Tibial nerve (tissue), 4 donors: ENCODE measurements around the gene PKN2.
"Not testable (repeated sequence)": the region's sequence is repeated elsewhere in the genome, so short reads cannot be mapped to it uniquely, and the experiment has no call there.

ENCODE experiments used
- EP300 ChIP-seq, 2 donors: sonication (generic); formaldehyde crosslinking; IDR thresholded peaks; one replicate each; pipeline ENCODE4 v1.6.1; 2017; ENCODE audit warnings: antibody characterized with exemption in 2 of 2, mild to moderate bottlenecking in 1 of 2
- POLR2A ChIP-seq, 2 donors: fragments of 450-650 bp; IDR thresholded peaks; one replicate each; pipeline ENCODE4 v1.6.1; 2017; ENCODE audit warnings: antibody characterized with exemption in 2 of 2, mild to moderate bottlenecking in 2 of 2, moderate library complexity in 2 of 2
- TF ChIP-seq, protein P1 (sequence below), 5 experiments: fragments of 200-600 bp in 3 of 5; fragments of 450-650 bp in 2 of 5; sonication (generic) in 3 of 5; IDR thresholded peaks; one replicate each; pipeline ENCODE4 v1.5.1; 2016 to 2019; ENCODE audit warnings: antibody characterized with exemption in 5 of 5, mild to moderate bottlenecking in 3 of 5, moderate library complexity in 2 of 5

- TF ChIP-seq, protein P1, sequence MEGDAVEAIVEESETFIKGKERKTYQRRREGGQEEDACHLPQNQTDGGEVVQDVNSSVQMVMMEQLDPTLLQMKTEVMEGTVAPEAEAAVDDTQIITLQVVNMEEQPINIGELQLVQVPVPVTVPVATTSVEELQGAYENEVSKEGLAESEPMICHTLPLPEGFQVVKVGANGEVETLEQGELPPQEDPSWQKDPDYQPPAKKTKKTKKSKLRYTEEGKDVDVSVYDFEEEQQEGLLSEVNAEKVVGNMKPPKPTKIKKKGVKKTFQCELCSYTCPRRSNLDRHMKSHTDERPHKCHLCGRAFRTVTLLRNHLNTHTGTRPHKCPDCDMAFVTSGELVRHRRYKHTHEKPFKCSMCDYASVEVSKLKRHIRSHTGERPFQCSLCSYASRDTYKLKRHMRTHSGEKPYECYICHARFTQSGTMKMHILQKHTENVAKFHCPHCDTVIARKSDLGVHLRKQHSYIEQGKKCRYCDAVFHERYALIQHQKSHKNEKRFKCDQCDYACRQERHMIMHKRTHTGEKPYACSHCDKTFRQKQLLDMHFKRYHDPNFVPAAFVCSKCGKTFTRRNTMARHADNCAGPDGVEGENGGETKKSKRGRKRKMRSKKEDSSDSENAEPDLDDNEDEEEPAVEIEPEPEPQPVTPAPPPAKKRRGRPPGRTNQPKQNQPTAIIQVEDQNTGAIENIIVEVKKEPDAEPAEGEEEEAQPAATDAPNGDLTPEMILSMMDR (IDR thresholded peaks at IDR 0.05): not testable (repeated sequence)
- not testable (repeated sequence) for TF ChIP-seq POLR2A, EP300 (IDR thresholded peaks at IDR 0.05)
These were observed 196.6 kb downstream of the PKN2 start for GRCh38 chr1:88880717-88881116.
